Measurements from ENCODE around the gene ABLIM1. TPM values are rescaled to one million over a fixed set of nuclear protein-coding genes. Genes with fewer than 3 reads are reported as not detected.

The ABLIM1 gene
- total RNA-seq, 2 experiments from 2014 or later = 137 to 149 TPM

GRCh38 chr10:114392112-114392835, 265.8 kb downstream of the ABLIM1 start:
- H3K36me3 Mint-ChIP-seq = peaks cover 2% of the 10 kb centered on the region
- ATAC-seq (ENCODE audit: low read depth) = no peak
- POLR2A ChIA-PET = interaction anchor here (1.0 kb wide), 1 partner anchor 88 kb away, joined by 3 read pairs; no protein-coding TSS in a partner anchor
- no peak overlapping the region for H3K27ac Mint-ChIP-seq
- peaks cover 23% of the 10 kb centered on the region for H3K27me3 Mint-ChIP-seq
- H3K9me3 Mint-ChIP-seq = peaks cover 8% of the 10 kb centered on the region
- peaks cover 21% of the 10 kb centered on the region for H3K4me1 Mint-ChIP-seq
- DNase-seq = no peak
- H3K4me3 Mint-ChIP-seq = no peak overlapping the region

GRCh38 chr10:114391599-114391998, 266.5 kb downstream of the ABLIM1 start:
- DNase-seq (no peak), ATAC-seq (ENCODE audit: low read depth) (no peak)
- H3K4me3 Mint-ChIP-seq = no peak overlapping the region
- peaks cover 17% of the 10 kb centered on the region for H3K27me3 Mint-ChIP-seq
- H3K4me1 Mint-ChIP-seq = peaks cover 16% of the 10 kb centered on the region
- peaks cover 8% of the 10 kb centered on the region for H3K9me3 Mint-ChIP-seq
- POLR2A ChIA-PET = interaction anchor here (1.0 kb wide), 1 partner anchor 87 kb away, joined by 3 read pairs; no protein-coding TSS in a partner anchor
- peaks cover 2% of the 10 kb centered on the region for H3K36me3 Mint-ChIP-seq
- no peak overlapping the region for H3K27ac Mint-ChIP-seq

- no peak for ATAC-seq (ENCODE audit: low read depth)
- POLR2A ChIA-PET = no interaction called here
- Mint-ChIP-seq H3K27ac (no peak overlapping the region), H3K4me1 (peaks cover 12% of the 10 kb centered on the region), H3K4me3 (no peak overlapping the region), H3K36me3 (peaks cover 2% of the 10 kb centered on the region), H3K27me3 (peaks cover 2% of the 10 kb centered on the region), H3K9me3 (peaks cover 8% of the 10 kb centered on the region)
- DNase-seq = no peak
Observed at GRCh38 chr10:114389426-114389825, 268.6 kb downstream of the ABLIM1 start.

GRCh38 chr10:114388275-114388674, 269.8 kb downstream of the ABLIM1 start:
- DNase-seq (no peak), ATAC-seq (ENCODE audit: low read depth) (peak; percentile 75)
- H3K36me3 Mint-ChIP-seq = peaks cover 2% of the 10 kb centered on the region
- peaks cover 10% of the 10 kb centered on the region for H3K4me1 Mint-ChIP-seq
- H3K27ac Mint-ChIP-seq = peak overlapping the region; percentile 51
- POLR2A ChIA-PET = no interaction called here
- H3K9me3 Mint-ChIP-seq = peaks cover 8% of the 10 kb centered on the region
- H3K27me3 Mint-ChIP-seq = peaks cover 2% of the 10 kb centered on the region
- H3K4me3 Mint-ChIP-seq = peak overlapping the region; percentile 3

- ATAC-seq (ENCODE audit: low read depth) = no peak
- Mint-ChIP-seq H3K9me3 (peaks cover 8% of the 10 kb centered on the region), H3K36me3 (peaks cover 2% of the 10 kb centered on the region), H3K27me3 (peaks cover 5% of the 10 kb centered on the region), H3K27ac (no peak overlapping the region), H3K4me3 (no peak overlapping the region), H3K4me1 (peaks cover 10% of the 10 kb centered on the region)
- no peak for DNase-seq
- POLR2A ChIA-PET = interaction anchor here (0.7 kb wide), 1 partner anchor 693 kb away, joined by 3 read pairs; no protein-coding TSS in a partner anchor
Observed at GRCh38 chr10:114387784-114388183, 270.3 kb downstream of the ABLIM1 start.

GRCh38 chr10:114386452-114386851, 271.6 kb downstream of the ABLIM1 start:
- POLR2A ChIA-PET = no interaction called here
- DNase-seq (no peak), ATAC-seq (ENCODE audit: low read depth) (no peak)
- Mint-ChIP-seq H3K36me3 (peaks cover 2% of the 10 kb centered on the region), H3K9me3 (peaks cover 8% of the 10 kb centered on the region), H3K4me3 (no peak overlapping the region), H3K27me3 (peaks cover 13% of the 10 kb centered on the region), H3K27ac (no peak overlapping the region), H3K4me1 (peaks cover 10% of the 10 kb centered on the region)

GRCh38 chr10:114385557-114385956, 272.5 kb downstream of the ABLIM1 start:
- ATAC-seq (ENCODE audit: low read depth) = no peak
- H3K4me1 Mint-ChIP-seq = peaks cover 10% of the 10 kb centered on the region
- no peak overlapping the region for H3K27ac Mint-ChIP-seq

GRCh38 chr10:114384601-114385000, 273.5 kb downstream of the ABLIM1 start:
- Mint-ChIP-seq H3K4me3 (no peak overlapping the region), H3K9me3 (peaks cover 4% of the 10 kb centered on the region), H3K4me1 (peaks cover 8% of the 10 kb centered on the region), H3K27me3 (peaks cover 16% of the 10 kb centered on the region), H3K27ac (no peak overlapping the region), H3K36me3 (peaks cover 2% of the 10 kb centered on the region)
- POLR2A ChIA-PET = no interaction called here
- no peak for DNase-seq
- ATAC-seq (ENCODE audit: low read depth) = no peak

More at GRCh38 chr10:114385557-114385956, 272.5 kb downstream of the ABLIM1 start:
- H3K27me3 Mint-ChIP-seq = peaks cover 13% of the 10 kb centered on the region
- H3K9me3 Mint-ChIP-seq = peaks cover 7% of the 10 kb centered on the region
- no peak overlapping the region for H3K4me3 Mint-ChIP-seq
- POLR2A ChIA-PET = no interaction called here
- DNase-seq = no peak
- H3K36me3 Mint-ChIP-seq = peaks cover 2% of the 10 kb centered on the region

- no peak overlapping the region for H3K4me3 Mint-ChIP-seq
Observed at GRCh38 chr10:114384181-114384580, 273.9 kb downstream of the ABLIM1 start.

More at GRCh38 chr10:114384181-114384580, 273.9 kb downstream of the ABLIM1 start:
- Mint-ChIP-seq H3K36me3 (peaks cover 2% of the 10 kb centered on the region), H3K27ac (no peak overlapping the region), H3K9me3 (peaks cover 4% of the 10 kb centered on the region), H3K4me1 (peaks cover 8% of the 10 kb centered on the region), H3K27me3 (peaks cover 16% of the 10 kb centered on the region)
- POLR2A ChIA-PET = no interaction called here
- DNase-seq = no peak
- no peak for ATAC-seq (ENCODE audit: low read depth)

Other genes starting within 250 kb of the ABLIM1 start
- 10 to 100 TPM; 26.4 to 29.7 TPM for gene FHIP2A, start 163.5 kb upstream of the ABLIM1 start, total RNA-seq

Data from activated naive CD8-positive, alpha-beta T cell treated with anti-CD3 and anti-CD28 coated beads, Interleukin-2, amount 10 ng/mL, durations not matched to agents 7 days and 5 days (primary cell).